Ovary (tissue), 3 donors: ENCODE measurements around the gene KLK11.

Experiments used
- POLR2A ChIP-seq: fragments of 450-650 bp; IDR thresholded peaks from one replicate; pipeline ENCODE4 v1.6.1; 2017; ENCODE audit warnings: antibody characterized with exemption, mild to moderate bottlenecking, moderate library complexity
- TF ChIP-seq, protein P1 (sequence below), 3 donors: fragments of 450-650 bp in 2 of 3; fragments of 200-600 bp in 1 of 3; IDR thresholded peaks; one replicate each; pipeline versions ENCODE4 v1.5.1 to v1.8.0; 2016 to 2022; ENCODE audit warnings: antibody characterized with exemption in 3 of 3, mild to moderate bottlenecking in 1 of 3
- donor health status: DM: no; HTN: no; CAD: no.

DNA sequence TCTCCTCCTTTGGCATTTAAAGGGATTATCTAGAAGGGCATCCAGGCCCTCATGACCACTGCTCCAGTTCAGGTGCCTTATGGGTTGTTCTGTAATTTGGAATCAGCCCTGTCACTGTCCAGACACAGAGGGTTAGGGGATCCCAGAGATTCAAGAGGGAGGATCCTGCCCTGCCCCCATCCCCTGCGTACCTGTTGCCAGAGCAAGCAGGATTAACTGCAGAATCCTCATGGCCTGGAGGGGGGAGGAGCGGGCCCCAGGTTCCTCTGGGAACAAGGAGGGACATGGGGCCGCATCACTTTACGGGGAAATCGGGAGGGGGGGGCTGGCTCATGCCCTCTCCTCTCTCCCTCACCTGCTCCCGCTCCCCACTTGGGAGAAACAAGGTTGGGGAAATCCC lies 1.0 kb downstream of the KLK11 start:
- TF ChIP-seq, protein P1, sequence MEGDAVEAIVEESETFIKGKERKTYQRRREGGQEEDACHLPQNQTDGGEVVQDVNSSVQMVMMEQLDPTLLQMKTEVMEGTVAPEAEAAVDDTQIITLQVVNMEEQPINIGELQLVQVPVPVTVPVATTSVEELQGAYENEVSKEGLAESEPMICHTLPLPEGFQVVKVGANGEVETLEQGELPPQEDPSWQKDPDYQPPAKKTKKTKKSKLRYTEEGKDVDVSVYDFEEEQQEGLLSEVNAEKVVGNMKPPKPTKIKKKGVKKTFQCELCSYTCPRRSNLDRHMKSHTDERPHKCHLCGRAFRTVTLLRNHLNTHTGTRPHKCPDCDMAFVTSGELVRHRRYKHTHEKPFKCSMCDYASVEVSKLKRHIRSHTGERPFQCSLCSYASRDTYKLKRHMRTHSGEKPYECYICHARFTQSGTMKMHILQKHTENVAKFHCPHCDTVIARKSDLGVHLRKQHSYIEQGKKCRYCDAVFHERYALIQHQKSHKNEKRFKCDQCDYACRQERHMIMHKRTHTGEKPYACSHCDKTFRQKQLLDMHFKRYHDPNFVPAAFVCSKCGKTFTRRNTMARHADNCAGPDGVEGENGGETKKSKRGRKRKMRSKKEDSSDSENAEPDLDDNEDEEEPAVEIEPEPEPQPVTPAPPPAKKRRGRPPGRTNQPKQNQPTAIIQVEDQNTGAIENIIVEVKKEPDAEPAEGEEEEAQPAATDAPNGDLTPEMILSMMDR (IDR thresholded peaks at IDR 0.05): no peak
- no peak for TF ChIP-seq POLR2A
